Measurements from ENCODE around the gene IQSEC1. TPM values are rescaled to one million over a fixed set of nuclear protein-coding genes. Genes with fewer than 3 reads are reported as not detected.

Gene IQSEC1
- total RNA-seq, 1 donor from 2014 or later: 82.3 TPM

DNA sequence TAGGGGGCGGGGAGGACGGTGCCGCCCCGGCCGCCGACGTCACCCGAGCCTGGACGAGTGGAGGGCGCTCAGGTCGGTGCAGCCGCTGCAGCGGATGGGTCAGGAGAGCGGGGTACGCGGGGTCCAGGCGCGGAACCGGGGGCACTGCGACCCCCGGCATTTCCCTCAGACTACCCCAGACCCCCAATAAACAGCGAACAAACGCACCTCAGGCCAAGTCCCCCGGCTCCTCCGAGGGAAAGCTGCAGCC is 78.9 kb downstream of the IQSEC1 start:
- no peaks in the 10 kb centered on the region for H3K9me3 ChIP-seq
- ATAC-seq (peak; percentile 67 to 80), DNase-seq (peak; percentile 71)
- H3K27me3 ChIP-seq (ENCODE audit: low read depth): no peaks in the 10 kb centered on the region
- peak overlapping the region; percentile 82 for H3K4me3 ChIP-seq
- peaks cover 38% of the 10 kb centered on the region for H3K4me1 ChIP-seq
- TF ChIP-seq, protein P1, sequence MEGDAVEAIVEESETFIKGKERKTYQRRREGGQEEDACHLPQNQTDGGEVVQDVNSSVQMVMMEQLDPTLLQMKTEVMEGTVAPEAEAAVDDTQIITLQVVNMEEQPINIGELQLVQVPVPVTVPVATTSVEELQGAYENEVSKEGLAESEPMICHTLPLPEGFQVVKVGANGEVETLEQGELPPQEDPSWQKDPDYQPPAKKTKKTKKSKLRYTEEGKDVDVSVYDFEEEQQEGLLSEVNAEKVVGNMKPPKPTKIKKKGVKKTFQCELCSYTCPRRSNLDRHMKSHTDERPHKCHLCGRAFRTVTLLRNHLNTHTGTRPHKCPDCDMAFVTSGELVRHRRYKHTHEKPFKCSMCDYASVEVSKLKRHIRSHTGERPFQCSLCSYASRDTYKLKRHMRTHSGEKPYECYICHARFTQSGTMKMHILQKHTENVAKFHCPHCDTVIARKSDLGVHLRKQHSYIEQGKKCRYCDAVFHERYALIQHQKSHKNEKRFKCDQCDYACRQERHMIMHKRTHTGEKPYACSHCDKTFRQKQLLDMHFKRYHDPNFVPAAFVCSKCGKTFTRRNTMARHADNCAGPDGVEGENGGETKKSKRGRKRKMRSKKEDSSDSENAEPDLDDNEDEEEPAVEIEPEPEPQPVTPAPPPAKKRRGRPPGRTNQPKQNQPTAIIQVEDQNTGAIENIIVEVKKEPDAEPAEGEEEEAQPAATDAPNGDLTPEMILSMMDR (IDR thresholded peaks at IDR 0.05): no peak
- H3K36me3 ChIP-seq: no peaks in the 10 kb centered on the region
- H3K27ac ChIP-seq: peak overlapping the region; percentile 89
- intact Hi-C loops (cut with DNase I): no loop called here

DNA sequence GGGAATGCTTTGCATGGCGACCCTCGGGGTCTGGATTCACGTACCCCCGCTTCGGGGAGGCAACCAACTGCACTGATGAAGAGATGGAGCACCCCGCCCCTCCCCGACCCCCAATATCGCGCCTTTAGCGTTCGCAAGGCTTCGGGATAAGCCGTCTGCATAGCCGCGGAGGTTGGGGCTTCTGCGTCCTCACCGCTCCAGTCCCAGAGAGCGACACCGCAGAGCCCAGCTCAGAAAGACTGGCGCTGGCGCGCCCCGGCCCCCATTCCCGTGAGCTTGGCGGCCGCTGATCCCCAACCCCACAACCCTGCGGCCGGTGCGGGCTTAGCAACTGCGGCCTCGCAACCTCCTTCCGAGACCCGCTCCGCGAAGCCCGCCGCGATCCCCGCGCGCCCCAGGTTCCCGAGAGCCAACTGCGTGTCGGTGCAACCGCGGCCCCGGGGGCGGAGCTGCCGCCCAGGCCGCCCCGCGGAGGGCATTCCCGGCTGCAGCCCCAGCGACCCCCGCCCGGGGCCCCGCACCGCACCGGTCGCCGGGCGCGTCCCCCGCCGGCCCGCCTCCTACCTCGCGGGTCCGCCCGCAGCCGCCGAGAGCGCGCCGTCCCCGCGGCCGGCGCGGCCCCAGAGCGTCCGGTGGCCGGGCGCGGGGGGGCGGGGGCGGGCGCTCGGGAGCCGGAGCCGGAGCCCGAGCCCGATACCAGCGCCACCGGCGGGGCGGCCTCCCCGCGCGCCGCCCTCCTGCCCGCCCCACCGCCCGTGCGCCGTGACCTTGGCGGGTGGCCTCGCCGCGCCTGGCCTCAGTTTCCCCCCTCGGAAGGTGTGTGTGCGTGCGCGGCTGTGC is 79.5 kb downstream of the IQSEC1 start:
- Histone ChIP-seq H3K4me1 (peaks cover 33% of the 10 kb centered on the region), H3K27me3 (ENCODE audit: low read depth) (no peaks in the 10 kb centered on the region), H3K9me3 (no peaks in the 10 kb centered on the region), H3K4me3 (peak overlapping the region; percentile 82), H3K36me3 (no peaks in the 10 kb centered on the region), H3K27ac (peak overlapping the region; percentile 89)
- ATAC-seq: peak; percentile 20 to 33
- intact Hi-C loops (cut with DNase I): no loop called here
- TF ChIP-seq, protein P1 (IDR thresholded peaks at IDR 0.05): no peak
- DNase-seq: peak; percentile 65

DNA sequence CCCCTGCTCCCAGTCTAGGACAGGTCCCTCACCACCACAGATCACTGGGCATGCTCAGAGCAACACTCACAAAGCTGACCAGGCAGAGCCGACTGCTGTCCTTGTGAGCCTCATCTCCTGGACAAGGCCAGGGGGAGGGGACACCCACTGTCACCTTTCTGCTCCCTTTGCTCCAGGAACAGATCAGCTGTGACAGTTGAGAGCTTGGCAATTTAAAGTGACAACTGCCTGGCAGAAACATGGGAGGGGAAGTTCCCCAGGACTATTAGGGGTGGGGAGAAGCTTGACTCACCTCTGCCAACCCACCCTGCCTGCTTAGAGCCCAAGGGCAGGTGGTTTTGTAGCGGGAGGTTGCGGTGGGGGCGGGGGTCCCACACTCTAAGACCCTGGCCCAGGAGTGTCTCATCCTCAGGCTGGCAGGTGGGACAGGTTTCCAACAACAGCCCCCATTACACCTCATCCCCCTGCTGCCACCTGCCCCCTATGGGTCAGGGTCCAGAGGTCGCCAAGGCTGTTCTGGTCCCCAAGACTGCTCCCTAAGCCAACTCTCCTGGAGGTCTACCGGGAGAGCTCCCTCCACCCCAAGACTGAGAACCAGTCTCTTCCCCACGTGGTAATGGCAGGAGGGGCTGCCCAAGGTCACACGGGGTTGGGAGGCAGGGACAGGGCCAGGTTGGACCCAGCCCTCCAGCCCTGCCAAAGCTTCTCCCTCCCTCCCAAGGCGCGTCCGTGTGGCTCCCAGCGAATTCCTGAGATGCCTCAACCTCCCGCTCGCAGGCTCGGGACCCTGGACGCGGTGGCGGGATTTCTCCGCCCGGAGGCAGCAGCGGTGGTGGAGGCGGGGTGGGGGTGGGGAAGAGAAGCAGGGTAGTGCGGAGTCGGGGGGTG is 80.4 kb downstream of the IQSEC1 start:
- intact Hi-C loops (cut with DNase I): no loop called here
- H3K4me1 ChIP-seq: peaks cover 27% of the 10 kb centered on the region
- H3K4me3 ChIP-seq: peak overlapping the region; percentile 82
- no peaks in the 10 kb centered on the region for H3K36me3 ChIP-seq
- DNase-seq (no peak), ATAC-seq (peak; percentile 2 to 6)
- TF ChIP-seq, protein P1 (IDR thresholded peaks at IDR 0.05): no peak
- no peaks in the 10 kb centered on the region for H3K27me3 ChIP-seq (ENCODE audit: low read depth)
- no peak overlapping the region for H3K27ac ChIP-seq
- H3K9me3 ChIP-seq: no peaks in the 10 kb centered on the region

DNA sequence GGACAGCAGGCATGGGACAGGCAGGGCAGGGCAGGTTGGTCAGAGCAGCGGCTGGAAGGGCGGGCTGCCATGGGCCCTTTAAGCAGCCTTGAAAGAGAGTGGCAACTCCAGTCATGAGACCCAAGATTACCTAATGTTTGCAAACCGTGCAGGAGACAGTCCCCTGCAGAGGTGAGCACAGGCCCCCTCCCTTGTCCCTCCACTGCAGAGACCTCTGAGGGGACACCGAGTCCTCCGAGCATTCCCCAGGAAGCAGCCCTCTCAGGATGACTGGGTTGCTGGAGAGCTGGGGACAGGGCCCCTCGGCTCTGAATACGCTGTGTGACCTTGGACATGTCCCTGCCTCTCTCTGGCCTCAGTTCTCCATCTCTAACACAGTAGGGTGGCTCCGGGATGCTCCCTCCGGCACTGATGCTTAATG is 81.4 kb downstream of the IQSEC1 start:
- Histone ChIP-seq H3K9me3 (no peaks in the 10 kb centered on the region), H3K36me3 (no peaks in the 10 kb centered on the region), H3K27me3 (ENCODE audit: low read depth) (no peaks in the 10 kb centered on the region), H3K4me1 (peaks cover 27% of the 10 kb centered on the region), H3K4me3 (no peak overlapping the region), H3K27ac (no peak overlapping the region)
- ATAC-seq (no peak), DNase-seq (no peak)
- TF ChIP-seq, protein P1 (IDR thresholded peaks at IDR 0.05): no peak
- intact Hi-C loops (cut with DNase I): no loop called here

DNA sequence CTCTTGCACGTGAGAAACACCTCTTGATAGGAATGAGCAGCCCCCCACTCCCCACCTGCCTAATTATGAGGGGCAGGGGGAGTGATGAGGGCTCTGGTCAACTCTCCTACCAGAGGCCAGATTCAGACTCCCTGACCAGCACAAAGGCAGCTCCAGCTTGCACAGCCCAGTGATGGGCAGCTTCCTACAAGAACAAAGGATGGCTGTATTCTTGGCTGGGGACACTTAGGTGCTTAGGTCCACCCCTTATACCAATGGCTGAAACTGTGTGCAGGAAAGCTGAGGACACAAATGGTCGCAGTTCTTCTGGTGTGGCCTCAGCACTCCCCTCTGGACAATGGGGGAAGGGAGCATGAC is 81.8 kb downstream of the IQSEC1 start:
- no peak for DNase-seq
- intact Hi-C loops (cut with DNase I): no loop called here
- H3K36me3 ChIP-seq: no peaks in the 10 kb centered on the region
- peaks cover 27% of the 10 kb centered on the region for H3K4me1 ChIP-seq
- no peak for ATAC-seq
- H3K27ac ChIP-seq: no peak overlapping the region
- no peaks in the 10 kb centered on the region for H3K27me3 ChIP-seq (ENCODE audit: low read depth)
- TF ChIP-seq, protein P1 (IDR thresholded peaks at IDR 0.05): no peak
- no peaks in the 10 kb centered on the region for H3K9me3 ChIP-seq
- H3K4me3 ChIP-seq: no peak overlapping the region

Data from lower lobe of right lung (tissue), 2 donors.